Fibroblast of skin of abdomen (primary cell): Measurements from ENCODE around the gene U2AF1L4.
"Not testable (repeated sequence)": the region's sequence is repeated elsewhere in the genome, so short reads cannot be mapped to it uniquely, and the experiment has no call there.

Experiments
- DNase-seq: peaks from one replicate; pipeline ENCODE4 v3.0.0-alpha.2; 2013

U2AF1L4 gene

GRCh38 chr19:35780717-35781116, 35.5 kb upstream of the U2AF1L4 start:
- no peak for DNase-seq

GRCh38 chr19:35780058-35780457, 34.8 kb upstream of the U2AF1L4 start:
- DNase-seq, result no peak

- DNase-seq, result no peak
Observed at GRCh38 chr19:35779033-35779432, 33.8 kb upstream of the U2AF1L4 start.

GRCh38 chr19:35777961-35778360, 32.7 kb upstream of the U2AF1L4 start:
- no peak for DNase-seq

GRCh38 chr19:35777086-35777841, 32.0 kb upstream of the U2AF1L4 start:
- no peak for DNase-seq

- DNase-seq, result no peak
Observed at GRCh38 chr19:35776102-35776788, 31.0 kb upstream of the U2AF1L4 start.

GRCh38 chr19:35775298-35776101, 30.3 kb upstream of the U2AF1L4 start, which contains the start of gene ARHGAP33:
Gene ARHGAP33 (plus strand): TSS chr19:35775564. CDS start chr19:35775659, 95 bp downstream.
- DNase-seq, result peak; percentile 96

- no peak for DNase-seq
Observed at GRCh38 chr19:35775046-35775297, 29.8 kb upstream of the U2AF1L4 start.

- no peak for DNase-seq
Observed at GRCh38 chr19:35774274-35775045, 29.2 kb upstream of the U2AF1L4 start.

- no peak for DNase-seq
Observed at GRCh38 chr19:35773020-35773806, 28.0 kb upstream of the U2AF1L4 start.

GRCh38 chr19:35772362-35772761, 27.1 kb upstream of the U2AF1L4 start:
- DNase-seq, result not testable (repeated sequence)

- DNase-seq, result no peak
Observed at GRCh38 chr19:35768082-35768421, 22.8 kb upstream of the U2AF1L4 start.

GRCh38 chr19:35767288-35768081, 22.3 kb upstream of the U2AF1L4 start:
- DNase-seq, result no peak

GRCh38 chr19:35766571-35767104, 21.4 kb upstream of the U2AF1L4 start:
- DNase-seq, result no peak

- no peak for DNase-seq
Observed at GRCh38 chr19:35764432-35765315, 19.5 kb upstream of the U2AF1L4 start.

GRCh38 chr19:35760711-35761349, 15.6 kb upstream of the U2AF1L4 start:
- no peak for DNase-seq

GRCh38 chr19:35759697-35760096, 14.5 kb upstream of the U2AF1L4 start:
- no peak for DNase-seq

GRCh38 chr19:35757749-35758608, 12.8 kb upstream of the U2AF1L4 start, which contains the start of gene PROSER3:
Gene PROSER3 (plus strand): TSS chr19:35758176. CDS start chr19:35758216, 40 bp downstream.
- DNase-seq, result peak; percentile 100
